GM19351 (cell line): ENCODE results near the gene FRAT2.

Experiments
- ATAC-seq: cut with Tn5 transposase; IDR thresholded peaks from one replicate; pipeline ENCODE4 v1.9.1; 2021; ENCODE audit warnings: mild to moderate bottlenecking, moderate library complexity; ENCODE audit not compliant: unreplicated experiment

FRAT2 gene

GRCh38 chr10:97327348-97328294 is 6.9 kb downstream of the FRAT2 start:
- no peak for ATAC-seq

GRCh38 chr10:97325754-97326153 is 8.8 kb downstream of the FRAT2 start:
- no peak for ATAC-seq

GRCh38 chr10:97323501-97323900 is 11.0 kb downstream of the FRAT2 start:
- no peak for ATAC-seq

- ATAC-seq = no peak
Observed at GRCh38 chr10:97321804-97322190, 12.7 kb downstream of the FRAT2 start.

GRCh38 chr10:97321032-97321803 is 13.3 kb downstream of the FRAT2 start:
- ATAC-seq = no peak

- ATAC-seq = no peak
Observed at GRCh38 chr10:97320480-97321031, 14.0 kb downstream of the FRAT2 start.

- ATAC-seq = peak; percentile 46
Observed at GRCh38 chr10:97319671-97320479, 14.7 kb downstream of the FRAT2 start.

GRCh38 chr10:97318772-97319651 is 15.5 kb downstream of the FRAT2 start, which contains the start of gene FRAT1:
Gene FRAT1 (plus strand): TSS chr10:97319271. CDS start chr10:97319454, 183 bp downstream.
- ATAC-seq = peak; percentile 78

GRCh38 chr10:97314671-97315070 is 19.9 kb downstream of the FRAT2 start:
- no peak for ATAC-seq

GRCh38 chr10:97312897-97313296 is 21.6 kb downstream of the FRAT2 start:
- ATAC-seq = no peak

GRCh38 chr10:97311111-97311626 is 23.4 kb downstream of the FRAT2 start:
- no peak for ATAC-seq

GRCh38 chr10:97307866-97308780 is 26.4 kb downstream of the FRAT2 start:
- no peak for ATAC-seq

- no peak for ATAC-seq
Observed at GRCh38 chr10:97307441-97307840, 27.1 kb downstream of the FRAT2 start.

- no peak for ATAC-seq
Observed at GRCh38 chr10:97302088-97302791, 32.3 kb downstream of the FRAT2 start.

- no peak for ATAC-seq
Observed at GRCh38 chr10:97300980-97301379, 33.5 kb downstream of the FRAT2 start.

GRCh38 chr10:97298223-97298571 is 36.3 kb downstream of the FRAT2 start:
- ATAC-seq = no peak

GRCh38 chr10:97297556-97298222 is 36.8 kb downstream of the FRAT2 start:
- ATAC-seq = no peak
